Trophoblast cell (in vitro differentiated cells and primary cell): ENCODE data around the gene IGFBP5.

ENCODE experiments used
- DNase-seq, 2 donors: peaks; one replicate each; pipeline ENCODE4 v3.0.0-alpha.2; 2016
- H2AFZ ChIP-seq: 2 replicates; pipeline ENCODE4 v1.6.1; 2013; ENCODE audit warnings: low read length, moderate library complexity, mild to moderate bottlenecking; ENCODE audit not compliant: insufficient read depth, poor library complexity
- H2AK5ac ChIP-seq: 2 replicates; pipeline ENCODE4 v1.6.1; 2013; ENCODE audit warnings: mild to moderate bottlenecking, low read length
- H2BK120ac ChIP-seq: 2 replicates; pipeline ENCODE4 v1.6.1; 2013; ENCODE audit warnings: low read length, mild to moderate bottlenecking, moderate library complexity; ENCODE audit not compliant: insufficient read depth, poor library complexity
- H2BK12ac ChIP-seq: 2 replicates; pipeline ENCODE4 v1.6.1; 2013; ENCODE audit warnings: mild to moderate bottlenecking, low read length, moderate library complexity
- H2BK5ac ChIP-seq: 2 replicates; pipeline ENCODE4 v1.6.1; 2013; ENCODE audit warnings: low read length, low read depth, moderate library complexity, mild to moderate bottlenecking; ENCODE audit not compliant: poor library complexity
- H3K14ac ChIP-seq: 2 replicates; pipeline ENCODE4 v1.6.1; 2013; ENCODE audit warnings: mild to moderate bottlenecking, low read length
- H3K18ac ChIP-seq: 2 replicates; pipeline ENCODE4 v1.6.1; 2013; ENCODE audit warnings: mild to moderate bottlenecking, low read length
- H3K23ac ChIP-seq: 2 replicates; pipeline ENCODE4 v1.6.1; 2013; ENCODE audit warnings: low read length
- H3K27ac ChIP-seq: 2 replicates; pipeline ENCODE4 v1.5.1; 2013; ENCODE audit warnings: low read depth, mild to moderate bottlenecking, inconsistent platforms, low read length, moderate library complexity
- H3K27me3 ChIP-seq: 2 replicates; pipeline ENCODE4 v1.6.1; 2013; ENCODE audit warnings: inconsistent platforms, mild to moderate bottlenecking, low read length, moderate library complexity; ENCODE audit not compliant: insufficient read depth
- H3K36me3 ChIP-seq, 2 experiments: 1 replicate in 1 of 2; 2 replicates in 1 of 2; pipeline ENCODE4 v1.6.1; 2013; ENCODE audit warnings: low read length in 2 of 2, mild to moderate bottlenecking in 2 of 2, moderate library complexity in 1 of 2; ENCODE audit not compliant: insufficient read depth in 2 of 2, control insufficient read depth in 1 of 2
- H3K4ac ChIP-seq: 2 replicates; pipeline ENCODE4 v1.6.1; 2013; ENCODE audit warnings: low read depth, mild to moderate bottlenecking, low read length, moderate library complexity
- H3K4me1 ChIP-seq, 2 experiments: 1 replicate in 1 of 2; 2 replicates in 1 of 2; pipeline ENCODE4 v1.6.1; 2013; ENCODE audit warnings: low read length in 2 of 2, mild to moderate bottlenecking in 2 of 2, moderate library complexity in 1 of 2; ENCODE audit not compliant: insufficient read depth in 2 of 2, control insufficient read depth in 1 of 2
- H3K4me2 ChIP-seq: 2 replicates; pipeline ENCODE4 v1.6.1; 2013; ENCODE audit warnings: inconsistent platforms, mild to moderate bottlenecking, low read length, moderate library complexity
- H3K4me3 ChIP-seq: 2 replicates; pipeline ENCODE4 v1.5.1; 2013; ENCODE audit warnings: mild to moderate bottlenecking, low read depth, low read length, inconsistent platforms
- H3K79me1 ChIP-seq: one replicate; pipeline ENCODE4 v1.6.1; 2013; ENCODE audit warnings: low read length
- H3K79me2 ChIP-seq: 2 replicates; pipeline ENCODE4 v1.6.1; 2013; ENCODE audit warnings: low read length, mild to moderate bottlenecking; ENCODE audit not compliant: control insufficient read depth, insufficient read depth, poor library complexity
- H3K9ac ChIP-seq: 2 replicates; pipeline ENCODE4 v1.6.1; 2013; ENCODE audit warnings: mild to moderate bottlenecking, low read length
- H3K9me3 ChIP-seq: 2 replicates; pipeline ENCODE4 v1.6.1; 2013; ENCODE audit warnings: low read depth, mild to moderate bottlenecking, control low read depth, inconsistent platforms, low read length; ENCODE audit not compliant: insufficient read depth
- H4K12ac ChIP-seq: 2 replicates; pipeline ENCODE4 v1.6.1; 2013; ENCODE audit warnings: low read depth, mild to moderate bottlenecking, low read length, moderate library complexity
- H4K8ac ChIP-seq: 2 replicates; pipeline ENCODE4 v1.6.1; 2013; ENCODE audit warnings: low read depth, mild to moderate bottlenecking, low read length, moderate library complexity
- H4K91ac ChIP-seq: one replicate; pipeline ENCODE4 v1.6.1; 2013; ENCODE audit warnings: low read depth, mild to moderate bottlenecking, low read length, moderate library complexity
- WGBS: extraction: QIAGEN DNeasy Blood & Tissue Kit; methylation state at CpG from one replicate; pipeline ENCODE4 v1.1.7; 2013; ENCODE audit warnings: missing lambda C conversion rate; ENCODE audit not compliant: insufficient read length, insufficient coverage; ENCODE audit errors: extremely low coverage; 5-methylcytosine and 5-hydroxymethylcytosine counted together

Gene IGFBP5

DNA sequence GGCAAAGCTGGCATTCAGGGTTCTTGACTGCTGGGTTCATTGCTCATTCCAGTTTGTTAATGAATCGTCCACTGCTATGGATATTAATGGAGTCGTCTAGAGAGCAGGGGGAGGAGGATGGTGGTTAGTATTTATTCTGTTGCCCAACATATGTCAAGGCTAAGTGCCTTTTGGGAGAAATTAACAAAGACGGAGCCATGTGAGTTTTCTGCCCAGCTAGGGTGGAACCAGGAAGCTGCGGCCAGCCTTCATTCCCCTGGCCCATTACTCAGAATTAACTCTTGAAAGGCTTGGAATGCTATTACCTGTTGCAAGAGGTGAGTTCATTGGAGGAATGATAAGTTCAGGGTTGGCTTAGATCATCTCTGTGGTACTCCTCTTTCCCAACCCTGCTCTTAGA lies 42.8 kb downstream of the IGFBP5 start:
- H3K14ac ChIP-seq: no peak overlapping the region
- H4K91ac ChIP-seq: no peak overlapping the region
- no peaks in the 10 kb centered on the region for H3K79me2 ChIP-seq
- H2AFZ ChIP-seq: no peak overlapping the region
- peaks cover 15 to 16% of the 10 kb centered on the region in 2 experiments for H3K36me3 ChIP-seq
- H4K12ac ChIP-seq: no peak overlapping the region
- no peaks in the 10 kb centered on the region for H3K27me3 ChIP-seq
- H3K4me2 ChIP-seq: no peak overlapping the region
- H2BK12ac ChIP-seq: no peak overlapping the region
- H3K27ac ChIP-seq: no peak overlapping the region
- DNase-seq: peak; percentile 66 to 86
- H3K18ac ChIP-seq: no peak overlapping the region
- H2AK5ac ChIP-seq: no peak overlapping the region
- no peak overlapping the region for H3K9ac ChIP-seq
- H4K8ac ChIP-seq: no peak overlapping the region
- no CpG with 5 or more reads among the region's 4 CpGs for WGBS
- no peak overlapping the region for H3K4me3 ChIP-seq
- H3K4me1 ChIP-seq: peaks cover 20 to 31% of the 10 kb centered on the region in 2 experiments
- no peak overlapping the region for H2BK120ac ChIP-seq
- H2BK5ac ChIP-seq: no peak overlapping the region
- no peak overlapping the region for H3K4ac ChIP-seq
- H3K9me3 ChIP-seq: no peaks in the 10 kb centered on the region
- no peak overlapping the region for H3K23ac ChIP-seq
- H3K79me1 ChIP-seq: peaks cover 2% of the 10 kb centered on the region

GRCh38 chr2:216651351-216651881 lies 43.9 kb downstream of the IGFBP5 start:
- Histone ChIP-seq H4K8ac (no peak overlapping the region), H3K4me1 (peaks cover 14 to 26% of the 10 kb centered on the region in 2 experiments), H3K4me2 (no peak overlapping the region), H3K9me3 (no peaks in the 10 kb centered on the region), H3K27me3 (no peaks in the 10 kb centered on the region), H3K79me2 (no peaks in the 10 kb centered on the region), H3K4me3 (no peak overlapping the region), H3K36me3 (peaks cover 8 to 12% of the 10 kb centered on the region in 2 experiments), H3K4ac (peak overlapping the region; percentile 19), H3K79me1 (no peaks in the 10 kb centered on the region), H4K12ac (no peak overlapping the region), H2BK120ac (no peak overlapping the region), H2BK12ac (no peak overlapping the region), H3K18ac (no peak overlapping the region), H3K23ac (no peak overlapping the region), H2AK5ac (no peak overlapping the region), H3K27ac (no peak overlapping the region), H2BK5ac (no peak overlapping the region), H3K14ac (no peak overlapping the region), H3K9ac (no peak overlapping the region), H2AFZ (no peak overlapping the region), H4K91ac (no peak overlapping the region)
- no CpG with 5 or more reads among the region's 6 CpGs for WGBS
- peak in 1 of 2 donors; percentile 47 for DNase-seq

GRCh38 chr2:216650626-216651257 lies 44.6 kb downstream of the IGFBP5 start:
- no peak overlapping the region for H4K12ac ChIP-seq

GRCh38 chr2:216649574-216649973 lies 45.8 kb downstream of the IGFBP5 start:
- Histone ChIP-seq H3K9ac (no peak overlapping the region), H4K91ac (no peak overlapping the region), H3K4ac (no peak overlapping the region), H2AFZ (no peak overlapping the region), H4K8ac (no peak overlapping the region), H3K9me3 (no peaks in the 10 kb centered on the region), H3K4me1 (peaks cover 14 to 28% of the 10 kb centered on the region in 2 experiments), H3K18ac (no peak overlapping the region), H3K79me1 (no peaks in the 10 kb centered on the region), H3K27me3 (no peaks in the 10 kb centered on the region), H2BK12ac (no peak overlapping the region), H3K14ac (no peak overlapping the region), H3K23ac (no peak overlapping the region), H3K4me3 (no peak overlapping the region), H2BK120ac (no peak overlapping the region), H2BK5ac (no peak overlapping the region), H3K36me3 (peaks cover 6 to 17% of the 10 kb centered on the region in 2 experiments), H4K12ac (no peak overlapping the region), H2AK5ac (no peak overlapping the region), H3K27ac (no peak overlapping the region), H3K79me2 (no peaks in the 10 kb centered on the region), H3K4me2 (no peak overlapping the region)
- no peak for DNase-seq
- no CpG with 5 or more reads among the region's 5 CpGs for WGBS

More at GRCh38 chr2:216650626-216651257, 44.6 kb downstream of the IGFBP5 start:
- H2BK12ac ChIP-seq: no peak overlapping the region
- no peak overlapping the region for H2AFZ ChIP-seq
- H2BK5ac ChIP-seq: no peak overlapping the region
- no peaks in the 10 kb centered on the region for H3K27me3 ChIP-seq
- H3K9ac ChIP-seq: no peak overlapping the region
- no peak overlapping the region for H3K4me2 ChIP-seq
- H3K14ac ChIP-seq: no peak overlapping the region
- H4K8ac ChIP-seq: no peak overlapping the region
- H3K4me1 ChIP-seq: peaks cover 14 to 26% of the 10 kb centered on the region in 2 experiments
- H3K79me2 ChIP-seq: no peaks in the 10 kb centered on the region
- no peak overlapping the region for H4K91ac ChIP-seq
- no peaks in the 10 kb centered on the region for H3K79me1 ChIP-seq
- no peak overlapping the region for H3K18ac ChIP-seq
- H3K9me3 ChIP-seq: no peaks in the 10 kb centered on the region
- H3K36me3 ChIP-seq: peaks cover 4 to 11% of the 10 kb centered on the region in 2 experiments
- no peak overlapping the region for H3K4me3 ChIP-seq
- H2AK5ac ChIP-seq: no peak overlapping the region
- no peak overlapping the region for H3K4ac ChIP-seq
- no peak overlapping the region for H3K27ac ChIP-seq
- no peak overlapping the region for H3K23ac ChIP-seq
- no peak for DNase-seq
- WGBS: no CpG with 5 or more reads among the region's 3 CpGs
- H2BK120ac ChIP-seq: no peak overlapping the region
